Peyer's patch (tissue), 4 donors: ENCODE data around the gene STOX1. TPM values are rescaled to one million over a fixed set of nuclear protein-coding genes. Genes with fewer than 3 reads are reported as not detected.

Experiments used
- DNase-seq, 3 donors: peaks; one replicate each; pipeline ENCODE4 v3.0.0-alpha.2; 2017 to 2019
- H3K27ac ChIP-seq, 4 donors: fragments of 200-600 bp; sonication (generic); one replicate each; pipeline ENCODE4 v1.5.1; 2016 to 2019
- H3K27me3 ChIP-seq, 2 donors: fragments of 200-600 bp; sonication (generic); one replicate each; pipeline ENCODE4 v1.5.1; 2019
- H3K36me3 ChIP-seq, 3 donors: fragments of 200-600 bp; sonication (generic); one replicate each; pipeline ENCODE4 v1.5.1; 2016 to 2019
- H3K4me1 ChIP-seq, 4 donors: fragments of 200-600 bp; sonication (generic); one replicate each; pipeline ENCODE4 v1.5.1; 2016 to 2019
- H3K4me3 ChIP-seq, 4 donors: fragments of 200-600 bp; sonication (generic); 1 replicate in 3 of 4; 2 replicates in 1 of 4; pipeline ENCODE4 v1.5.1; 2016 to 2019; ENCODE audit warnings: mild to moderate bottlenecking in 1 of 4
- H3K9me3 ChIP-seq, 4 donors: fragments of 200-600 bp; sonication (generic); one replicate each; pipeline ENCODE4 v1.5.1; 2016 to 2019; ENCODE audit warnings: mild to moderate bottlenecking in 1 of 4
- CTCF ChIP-seq, 6 experiments: fragments of 450-650 bp in 4 of 6; fragments of 200-600 bp in 2 of 6; sonication (generic) in 1 of 6; IDR thresholded peaks; one replicate each; pipeline ENCODE4 v1.5.1; 2017 to 2019; ENCODE audit warnings: antibody characterized with exemption in 6 of 6, mild to moderate bottlenecking in 3 of 6, moderate library complexity in 1 of 6
- POLR2A ChIP-seq, 2 donors: fragments of 450-650 bp; IDR thresholded peaks; one replicate each; pipeline ENCODE4 v1.5.1; 2017; ENCODE audit warnings: antibody characterized with exemption in 2 of 2, mild to moderate bottlenecking in 2 of 2, moderate library complexity in 2 of 2
- total RNA-seq, 4 donors: library from RNA; depleted of rRNA; stranded (reverse); fragments of >200 nt; gene quantifications; one replicate each; pipeline ENCODE4 v1.1.0, GENCODE V29; 2016

Gene STOX1
- total RNA-seq, 4 donors from 2014 or later, result 2.5 to 19.8 (median 3.9) TPM

GRCh38 chr10:68880181-68880580 lies 52.9 kb downstream of the STOX1 start:
- Histone ChIP-seq H3K27ac (no peak overlapping the region), H3K27me3 (no peaks in the 10 kb centered on the region), H3K36me3 (no peaks in the 10 kb centered on the region), H3K4me3 (no peak overlapping the region), H3K4me1 (peaks cover 0 to 22% (median 0%) of the 10 kb centered on the region in 4 donors), H3K9me3 (no peaks in the 10 kb centered on the region)
- no peak for DNase-seq
- no peak for TF ChIP-seq POLR2A (IDR thresholded peaks at IDR 0.05)
- TF ChIP-seq CTCF (IDR thresholded peaks at IDR 0.05), result no peak

DNA sequence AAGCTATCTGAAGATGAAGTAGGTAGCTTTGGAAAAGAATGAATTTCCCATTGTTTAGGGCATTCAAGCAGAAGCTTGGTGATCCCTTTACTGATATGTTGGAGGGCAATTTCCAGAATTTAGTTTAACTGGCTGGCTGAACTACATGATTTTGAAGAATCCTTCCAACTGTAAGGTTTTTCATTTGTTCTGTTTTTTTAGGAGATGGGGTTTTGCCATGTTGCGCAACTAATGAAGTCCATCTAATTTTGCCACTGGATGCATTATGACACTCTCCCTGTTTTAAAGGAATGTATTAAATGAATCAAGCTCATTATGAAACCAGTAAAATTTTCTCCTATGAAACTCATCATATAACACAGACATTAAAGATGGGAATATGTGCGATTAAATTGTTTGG lies 67.7 kb downstream of the STOX1 start:
- H3K36me3 ChIP-seq, result no peaks in the 10 kb centered on the region
- TF ChIP-seq POLR2A (IDR thresholded peaks at IDR 0.05) (no peak), CTCF (IDR thresholded peaks at IDR 0.05) (no peak)

DNA sequence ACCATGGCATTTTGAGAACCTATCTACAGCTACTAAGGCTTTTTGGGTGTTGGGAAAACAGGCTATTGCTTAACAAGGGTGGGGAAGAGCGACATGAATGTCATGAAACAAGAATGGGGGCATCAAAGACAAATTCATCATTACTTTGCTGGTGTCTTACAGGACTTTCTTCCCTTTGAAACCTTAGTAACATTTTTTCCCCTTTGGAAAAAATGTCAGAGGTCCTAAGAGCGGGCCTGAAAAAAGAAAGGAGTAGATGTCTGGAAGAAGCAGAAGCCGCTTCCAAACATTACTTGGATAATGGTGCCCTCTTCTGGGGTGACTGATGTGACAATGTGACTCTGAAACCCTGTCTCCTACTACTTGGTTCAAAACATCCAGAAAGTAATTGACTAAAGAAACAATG lies 70.0 kb downstream of the STOX1 start:
- H3K27ac ChIP-seq, result no peak overlapping the region
- H3K4me3 ChIP-seq, result no peak overlapping the region
- DNase-seq, result peak in 1 of 3 donors; percentile 75
- no peaks in the 10 kb centered on the region for H3K9me3 ChIP-seq
- no peaks in the 10 kb centered on the region for H3K36me3 ChIP-seq
- H3K27me3 ChIP-seq, result no peaks in the 10 kb centered on the region
- TF ChIP-seq CTCF (IDR thresholded peaks at IDR 0.05) (peak in 4 of 6 experiments; percentile 37 to 85 (median 80)), POLR2A (IDR thresholded peaks at IDR 0.05) (no peak)
- H3K4me1 ChIP-seq, result peaks cover 0 to 4% (median 2%) of the 10 kb centered on the region in 4 donors

More for the DNA sequence above, 67.7 kb downstream of the STOX1 start:
- Histone ChIP-seq H3K27me3 (no peaks in the 10 kb centered on the region), H3K27ac (no peak overlapping the region), H3K4me1 (no peaks in the 10 kb centered on the region), H3K4me3 (no peak overlapping the region), H3K9me3 (no peaks in the 10 kb centered on the region)
- DNase-seq, result no peak

GRCh38 chr10:68899186-68899745 lies 71.9 kb downstream of the STOX1 start:
- Histone ChIP-seq H3K27ac (no peak overlapping the region), H3K4me1 (peaks cover 0 to 13% (median 5%) of the 10 kb centered on the region in 4 donors), H3K36me3 (no peaks in the 10 kb centered on the region), H3K4me3 (no peak overlapping the region), H3K9me3 (no peaks in the 10 kb centered on the region), H3K27me3 (no peaks in the 10 kb centered on the region)
- TF ChIP-seq POLR2A (IDR thresholded peaks at IDR 0.05) (no peak), CTCF (IDR thresholded peaks at IDR 0.05) (no peak)
- no peak for DNase-seq

DNA sequence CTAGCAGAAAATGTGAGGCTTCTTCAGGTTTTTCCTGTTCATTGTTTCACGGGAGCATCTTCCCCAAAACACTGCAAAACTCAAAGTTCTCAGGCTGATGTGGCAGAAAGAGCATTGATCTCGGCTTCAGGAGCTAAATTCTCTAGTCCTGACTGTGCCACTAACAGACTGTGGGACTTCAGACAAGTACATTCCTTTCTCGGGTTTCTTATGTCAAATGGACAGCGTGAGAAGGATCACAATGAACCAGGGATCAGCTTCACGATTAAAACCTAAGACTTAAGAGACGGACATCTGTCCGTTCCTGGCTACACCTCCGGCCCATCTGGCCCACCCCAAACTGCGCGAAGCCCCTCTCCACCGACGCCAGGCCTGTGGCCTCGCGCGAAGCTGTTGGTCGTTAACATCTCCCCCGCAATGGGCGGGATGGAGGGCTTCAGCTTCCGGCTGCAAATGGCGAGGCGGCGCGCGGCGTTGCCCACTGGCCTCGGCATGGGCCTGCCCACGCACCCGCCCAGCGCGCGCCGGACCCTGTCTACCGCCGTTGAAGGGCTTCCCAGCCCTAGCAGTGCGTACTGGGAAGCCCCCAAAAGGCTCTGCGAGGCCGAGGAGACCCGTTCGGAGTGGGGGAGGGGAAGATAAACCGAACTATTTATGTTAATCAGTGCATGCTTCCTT lies 73.2 kb downstream of the STOX1 start:
- Histone ChIP-seq H3K4me3 (peak overlapping the region; percentile 73 to 91 (median 78)), H3K27me3 (no peaks in the 10 kb centered on the region), H3K36me3 (no peaks in the 10 kb centered on the region), H3K4me1 (peaks cover 0 to 16% (median 5%) of the 10 kb centered on the region in 4 donors), H3K27ac (peak overlapping the region; percentile 96 to 99 (median 98)), H3K9me3 (no peaks in the 10 kb centered on the region)
- DNase-seq, result peak in 1 of 3 donors; percentile 86
- TF ChIP-seq CTCF (IDR thresholded peaks at IDR 0.05), result no peak
- peak in 1 of 2 donors; percentile 7 for TF ChIP-seq POLR2A (IDR thresholded peaks at IDR 0.05)
